ENCODE data around the gene FIGN.

Gene FIGN

GRCh38 chr2:163607630-163608029, 128.2 kb downstream of the FIGN start:
- DNase-seq, result no peak

GRCh38 chr2:163606878-163607277, 128.9 kb downstream of the FIGN start:
- DNase-seq, result no peak

GRCh38 chr2:163605779-163606178, 130.0 kb downstream of the FIGN start:
- no peak for DNase-seq

GRCh38 chr2:163604941-163605555, 130.8 kb downstream of the FIGN start:
- no peak for DNase-seq

GRCh38 chr2:163602196-163602595, 133.6 kb downstream of the FIGN start:
- no peak for DNase-seq

GRCh38 chr2:163601377-163601776, 134.4 kb downstream of the FIGN start:
- no peak for DNase-seq

GRCh38 chr2:163600801-163601200, 135.0 kb downstream of the FIGN start:
- no peak for DNase-seq

GRCh38 chr2:163595028-163595427, 140.8 kb downstream of the FIGN start:
- no peak for DNase-seq

- DNase-seq, result no peak
Measured at GRCh38 chr2:163594497-163594896, 141.3 kb downstream of the FIGN start.

- DNase-seq, result no peak
Measured at GRCh38 chr2:163593982-163594381, 141.8 kb downstream of the FIGN start.

GRCh38 chr2:163592954-163593622, 142.7 kb downstream of the FIGN start:
- no peak for DNase-seq

GRCh38 chr2:163591461-163591860, 144.3 kb downstream of the FIGN start:
- no peak for DNase-seq

GRCh38 chr2:163580757-163581156, 155.1 kb downstream of the FIGN start:
- no peak for DNase-seq

GRCh38 chr2:163574309-163574708, 161.5 kb downstream of the FIGN start:
- DNase-seq, result no peak

GRCh38 chr2:163573652-163574051, 162.2 kb downstream of the FIGN start:
- DNase-seq, result no peak

- DNase-seq, result no peak
Measured at GRCh38 chr2:163572850-163573249, 163.0 kb downstream of the FIGN start.

GRCh38 chr2:163571423-163572102, 164.2 kb downstream of the FIGN start:
- DNase-seq, result no peak

- DNase-seq, result no peak
Measured at GRCh38 chr2:163570391-163570790, 165.4 kb downstream of the FIGN start.

GRCh38 chr2:163565192-163565591, 170.6 kb downstream of the FIGN start:
- DNase-seq, result no peak

GRCh38 chr2:163564236-163564635, 171.6 kb downstream of the FIGN start:
- no peak for DNase-seq

- DNase-seq, result no peak
Measured at GRCh38 chr2:163563336-163563735, 172.5 kb downstream of the FIGN start.

- no peak for DNase-seq
Measured at GRCh38 chr2:163558251-163559021, 177.4 kb downstream of the FIGN start.

GRCh38 chr2:163556511-163556910, 179.3 kb downstream of the FIGN start:
- no peak for DNase-seq

GRCh38 chr2:163554864-163555263, 180.9 kb downstream of the FIGN start:
- DNase-seq, result no peak

Measured in NCI-H446 treated with DMSO at 0.1 percent for 48 hours (cell line).